Measurements from ENCODE around the gene MICAL1.

MICAL1 gene

DNA sequence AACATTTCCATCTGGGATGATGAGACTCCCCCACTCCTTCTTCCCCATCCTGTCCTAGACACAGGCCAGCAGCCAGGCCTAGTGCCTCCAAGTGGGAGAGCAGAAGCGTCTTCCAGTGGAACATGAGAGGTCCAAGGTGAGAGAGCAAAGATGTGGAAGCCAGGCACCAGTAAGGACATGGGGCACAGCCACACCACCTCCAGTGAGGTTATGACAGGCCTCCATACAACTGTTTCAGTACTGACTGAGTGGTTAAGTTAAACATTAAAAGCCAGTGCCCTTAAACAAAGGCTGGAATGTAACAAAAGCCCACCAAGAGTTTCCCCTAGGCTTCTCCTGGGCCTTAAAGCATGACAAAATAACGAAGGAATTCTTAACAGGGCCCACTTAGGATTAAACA is 22.2 kb upstream of the MICAL1 start:
- Histone ChIP-seq H3K27ac (ENCODE audit: poor library complexity, severe bottlenecking) (no peak overlapping the region), H3K9me3 (ENCODE audit: severe bottlenecking) (no peaks in the 10 kb centered on the region), H3K27me3 (ENCODE audit: insufficient read depth, poor library complexity, severe bottlenecking) (no peaks in the 10 kb centered on the region), H3K4me1 (ENCODE audit: insufficient read depth, poor library complexity, severe bottlenecking) (peaks cover 22% of the 10 kb centered on the region), H3K4me3 (ENCODE audit: severe bottlenecking) (no peak overlapping the region), H3K36me3 (ENCODE audit: low read depth) (peaks cover 76% of the 10 kb centered on the region)
- DNase-seq (ENCODE audit: low spot score) (no peak), ATAC-seq (ENCODE audit: low read depth) (no peak)
- TF ChIP-seq, protein P1, sequence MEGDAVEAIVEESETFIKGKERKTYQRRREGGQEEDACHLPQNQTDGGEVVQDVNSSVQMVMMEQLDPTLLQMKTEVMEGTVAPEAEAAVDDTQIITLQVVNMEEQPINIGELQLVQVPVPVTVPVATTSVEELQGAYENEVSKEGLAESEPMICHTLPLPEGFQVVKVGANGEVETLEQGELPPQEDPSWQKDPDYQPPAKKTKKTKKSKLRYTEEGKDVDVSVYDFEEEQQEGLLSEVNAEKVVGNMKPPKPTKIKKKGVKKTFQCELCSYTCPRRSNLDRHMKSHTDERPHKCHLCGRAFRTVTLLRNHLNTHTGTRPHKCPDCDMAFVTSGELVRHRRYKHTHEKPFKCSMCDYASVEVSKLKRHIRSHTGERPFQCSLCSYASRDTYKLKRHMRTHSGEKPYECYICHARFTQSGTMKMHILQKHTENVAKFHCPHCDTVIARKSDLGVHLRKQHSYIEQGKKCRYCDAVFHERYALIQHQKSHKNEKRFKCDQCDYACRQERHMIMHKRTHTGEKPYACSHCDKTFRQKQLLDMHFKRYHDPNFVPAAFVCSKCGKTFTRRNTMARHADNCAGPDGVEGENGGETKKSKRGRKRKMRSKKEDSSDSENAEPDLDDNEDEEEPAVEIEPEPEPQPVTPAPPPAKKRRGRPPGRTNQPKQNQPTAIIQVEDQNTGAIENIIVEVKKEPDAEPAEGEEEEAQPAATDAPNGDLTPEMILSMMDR (IDR thresholded peaks at IDR 0.05; ENCODE audit: poor library complexity, severe bottlenecking), result no peak

DNA sequence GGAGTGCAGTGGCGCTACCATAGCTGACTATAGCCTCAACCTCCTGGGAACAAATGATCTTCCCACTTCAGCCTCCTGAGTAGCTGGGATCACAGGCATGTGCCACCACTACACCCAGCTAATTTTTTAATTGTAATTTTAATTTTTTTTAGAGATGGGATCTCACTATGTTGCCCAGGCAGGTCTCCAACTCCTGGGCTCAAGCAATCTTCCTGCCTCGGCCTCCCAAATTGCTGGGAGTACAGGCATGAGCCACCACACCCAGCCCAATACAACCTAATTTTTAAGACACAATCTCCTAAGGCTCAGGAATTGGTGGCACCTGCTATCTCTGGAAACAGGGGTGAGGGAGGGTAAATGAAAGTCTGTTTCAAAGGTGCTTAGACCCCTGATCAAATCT is 21.6 kb upstream of the MICAL1 start:
- H3K27ac ChIP-seq (ENCODE audit: poor library complexity, severe bottlenecking), result no peak overlapping the region
- no peak overlapping the region for H3K4me3 ChIP-seq (ENCODE audit: severe bottlenecking)
- H3K36me3 ChIP-seq (ENCODE audit: low read depth), result peaks cover 82% of the 10 kb centered on the region
- peaks cover 22% of the 10 kb centered on the region for H3K4me1 ChIP-seq (ENCODE audit: insufficient read depth, poor library complexity, severe bottlenecking)
- ATAC-seq (ENCODE audit: low read depth) (no peak), DNase-seq (ENCODE audit: low spot score) (no peak)
- TF ChIP-seq, protein P1 (IDR thresholded peaks at IDR 0.05; ENCODE audit: poor library complexity, severe bottlenecking), result no peak
- no peaks in the 10 kb centered on the region for H3K9me3 ChIP-seq (ENCODE audit: severe bottlenecking)
- no peaks in the 10 kb centered on the region for H3K27me3 ChIP-seq (ENCODE audit: insufficient read depth, poor library complexity, severe bottlenecking)

- Histone ChIP-seq H3K27me3 (ENCODE audit: insufficient read depth, poor library complexity, severe bottlenecking) (no peaks in the 10 kb centered on the region), H3K36me3 (ENCODE audit: low read depth) (peaks cover 82% of the 10 kb centered on the region), H3K4me3 (ENCODE audit: severe bottlenecking) (no peak overlapping the region), H3K9me3 (ENCODE audit: severe bottlenecking) (no peaks in the 10 kb centered on the region), H3K27ac (ENCODE audit: poor library complexity, severe bottlenecking) (no peak overlapping the region), H3K4me1 (ENCODE audit: insufficient read depth, poor library complexity, severe bottlenecking) (peaks cover 13% of the 10 kb centered on the region)
- DNase-seq (ENCODE audit: low spot score), result no peak
- no peak for ATAC-seq (ENCODE audit: low read depth)
- TF ChIP-seq, protein P1 (IDR thresholded peaks at IDR 0.05; ENCODE audit: poor library complexity, severe bottlenecking), result no peak
Observed at GRCh38 chr6:109475625-109476024, 20.1 kb upstream of the MICAL1 start.

GRCh38 chr6:109474995-109475394 is 19.4 kb upstream of the MICAL1 start:
- H3K36me3 ChIP-seq (ENCODE audit: low read depth), result peaks cover 78% of the 10 kb centered on the region
- no peak for ATAC-seq (ENCODE audit: low read depth)

DNA sequence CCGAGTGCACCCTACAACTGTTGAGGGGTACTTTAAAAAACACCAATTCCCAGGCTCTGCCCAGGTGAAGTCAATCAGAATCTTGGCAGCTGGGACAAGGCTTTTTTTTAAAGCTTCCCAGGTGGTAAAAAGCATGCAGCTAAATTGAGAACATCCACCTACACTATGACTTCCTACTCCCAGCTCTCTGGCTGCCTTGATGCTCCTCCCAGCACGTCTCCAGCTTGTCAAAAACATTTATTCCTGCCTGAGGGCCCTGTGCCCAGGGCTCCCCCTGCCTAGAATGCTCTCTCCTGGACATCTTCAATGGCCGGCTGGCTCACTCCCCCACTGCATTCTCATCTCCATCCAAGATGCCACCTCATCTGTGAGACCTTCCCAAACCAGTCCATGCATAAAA is 17.5 kb upstream of the MICAL1 start:
- H3K4me1 ChIP-seq (ENCODE audit: insufficient read depth, poor library complexity, severe bottlenecking), result no peaks in the 10 kb centered on the region
- H3K36me3 ChIP-seq (ENCODE audit: low read depth), result peaks cover 62% of the 10 kb centered on the region
- ATAC-seq (ENCODE audit: low read depth) (no peak), DNase-seq (ENCODE audit: low spot score) (no peak)
- no peak overlapping the region for H3K4me3 ChIP-seq (ENCODE audit: severe bottlenecking)
- H3K27ac ChIP-seq (ENCODE audit: poor library complexity, severe bottlenecking), result no peak overlapping the region
- TF ChIP-seq, protein P1 (IDR thresholded peaks at IDR 0.05; ENCODE audit: poor library complexity, severe bottlenecking), result no peak
- H3K9me3 ChIP-seq (ENCODE audit: severe bottlenecking), result no peaks in the 10 kb centered on the region
- no peaks in the 10 kb centered on the region for H3K27me3 ChIP-seq (ENCODE audit: insufficient read depth, poor library complexity, severe bottlenecking)

More at GRCh38 chr6:109474995-109475394, 19.4 kb upstream of the MICAL1 start:
- TF ChIP-seq, protein P1 (IDR thresholded peaks at IDR 0.05; ENCODE audit: poor library complexity, severe bottlenecking), result no peak
- no peak overlapping the region for H3K4me3 ChIP-seq (ENCODE audit: severe bottlenecking)
- H3K9me3 ChIP-seq (ENCODE audit: severe bottlenecking), result no peaks in the 10 kb centered on the region
- no peak for DNase-seq (ENCODE audit: low spot score)
- H3K4me1 ChIP-seq (ENCODE audit: insufficient read depth, poor library complexity, severe bottlenecking), result peaks cover 9% of the 10 kb centered on the region
- H3K27ac ChIP-seq (ENCODE audit: poor library complexity, severe bottlenecking), result no peak overlapping the region
- no peaks in the 10 kb centered on the region for H3K27me3 ChIP-seq (ENCODE audit: insufficient read depth, poor library complexity, severe bottlenecking)
